Uterus (tissue), 4 donors: ENCODE measurements around the gene TULP1. TPM values are rescaled to one million over a fixed set of nuclear protein-coding genes. Genes with fewer than 3 reads are reported as not detected.
"Not testable (repeated sequence)": the region's sequence is repeated elsewhere in the genome, so short reads cannot be mapped to it uniquely, and the experiment has no call there.

Experiments
- DNase-seq, 2 donors: peaks; one replicate each; pipeline ENCODE4 v3.0.0-alpha.2; 2019 to 2020
- H3K27ac ChIP-seq, 2 donors: fragments of 200-600 bp; sonication (generic); 1 replicate in 1 of 2; 2 replicates in 1 of 2; pipeline ENCODE4 v1.5.1; 2016 to 2018
- H3K27me3 ChIP-seq, 2 donors: fragments of 200-600 bp; sonication (generic); one replicate each; pipeline ENCODE4 v1.5.1; 2018 to 2019; ENCODE audit warnings: control low read depth in 1 of 2
- H3K36me3 ChIP-seq, 2 donors: fragments of 200-600 bp; sonication (generic); one replicate each; pipeline ENCODE4 v1.5.1; 2019; ENCODE audit warnings: control low read depth in 1 of 2
- H3K4me1 ChIP-seq, 2 donors: fragments of 200-600 bp; sonication (generic); one replicate each; pipeline ENCODE4 v1.5.1; 2018 to 2019; ENCODE audit warnings: control low read depth in 1 of 2
- H3K4me3 ChIP-seq, 2 donors: fragments of 200-600 bp; sonication (generic); 1 replicate in 1 of 2; 2 replicates in 1 of 2; pipeline ENCODE4 v1.5.1; 2018 to 2019; ENCODE audit warnings: mild to moderate bottlenecking in 1 of 2
- H3K9me3 ChIP-seq, 2 donors: fragments of 200-600 bp; sonication (generic); one replicate each; pipeline ENCODE4 v1.5.1; 2019; ENCODE audit warnings: control low read depth in 1 of 2
- CTCF ChIP-seq, 4 experiments: fragments of 200-600 bp in 2 of 4; fragments of 450-650 bp in 2 of 4; sonication (generic) in 2 of 4; IDR thresholded peaks; one replicate each; pipeline ENCODE4 v1.5.1; 2016 to 2019; ENCODE audit warnings: antibody characterized with exemption in 4 of 4, mild to moderate bottlenecking in 2 of 4, moderate library complexity in 1 of 4
- POLR2A ChIP-seq, 2 donors: fragments of 450-650 bp; IDR thresholded peaks; one replicate each; pipeline ENCODE4 v1.6.1; 2016; ENCODE audit warnings: antibody characterized with exemption in 2 of 2, mild to moderate bottlenecking in 1 of 2, moderate library complexity in 1 of 2
- intact Hi-C: fragments of 100-400 bp; cut with DNase I; formaldehyde crosslinking; loops from one replicate; pipeline ENCODE4 v1.15.1; 2023; ENCODE audit warnings: low total_unique reads
- total RNA-seq, 4 donors: library from RNA; depleted of rRNA in 3 of 4; stranded (reverse); fragments of >200 nt in 3 of 4; gene quantifications; one replicate each; pipeline versions ENCODE4 v1.1.0 to v1.2.4, GENCODE V29; 2014 to 2023
- donor health status: DM: yes; HTN: yes; CAD: no.

The TULP1 gene
- total RNA-seq, 4 donors from 2014 or later, result 1.6 to 3.2 (median 2.1) TPM; not detected in 1

GRCh38 chr6:35544769-35545361 lies 32.2 kb upstream of the TULP1 start:
- H3K36me3 ChIP-seq, result no peaks in the 10 kb centered on the region
- H3K9me3 ChIP-seq, result no peaks in the 10 kb centered on the region
- H3K4me1 ChIP-seq, result no peaks in the 10 kb centered on the region
- H3K27ac ChIP-seq, result no peak overlapping the region
- DNase-seq, result no peak
- no peak overlapping the region for H3K4me3 ChIP-seq
- TF ChIP-seq POLR2A (IDR thresholded peaks at IDR 0.05) (no peak), CTCF (IDR thresholded peaks at IDR 0.05) (no peak)
- no peaks in the 10 kb centered on the region for H3K27me3 ChIP-seq
- intact Hi-C loops, result no loop called here

GRCh38 chr6:35543459-35544193 lies 30.9 kb upstream of the TULP1 start:
- no peaks in the 10 kb centered on the region for H3K9me3 ChIP-seq

GRCh38 chr6:35541836-35542235 lies 29.1 kb upstream of the TULP1 start:
- TF ChIP-seq CTCF (IDR thresholded peaks at IDR 0.05), result no peak

More at GRCh38 chr6:35543459-35544193, 30.9 kb upstream of the TULP1 start:
- Histone ChIP-seq H3K27me3 (no peaks in the 10 kb centered on the region), H3K27ac (no peak overlapping the region), H3K36me3 (no peaks in the 10 kb centered on the region), H3K4me1 (no peaks in the 10 kb centered on the region), H3K4me3 (no peak overlapping the region)
- DNase-seq, result no peak
- no peak for TF ChIP-seq CTCF (IDR thresholded peaks at IDR 0.05)
- TF ChIP-seq POLR2A (IDR thresholded peaks at IDR 0.05), result no peak
- intact Hi-C loops, result no loop called here

GRCh38 chr6:35539223-35539622 lies 26.5 kb upstream of the TULP1 start:
- Histone ChIP-seq H3K27ac (no peak overlapping the region), H3K36me3 (no peaks in the 10 kb centered on the region), H3K4me1 (no peaks in the 10 kb centered on the region), H3K9me3 (no peaks in the 10 kb centered on the region), H3K27me3 (no peaks in the 10 kb centered on the region), H3K4me3 (no peak overlapping the region)
- TF ChIP-seq CTCF (IDR thresholded peaks at IDR 0.05) (no peak), POLR2A (IDR thresholded peaks at IDR 0.05) (no peak)
- DNase-seq, result no peak
- intact Hi-C loops, result no loop called here

More at GRCh38 chr6:35541836-35542235, 29.1 kb upstream of the TULP1 start:
- H3K9me3 ChIP-seq, result no peaks in the 10 kb centered on the region
- no peak overlapping the region for H3K4me3 ChIP-seq
- DNase-seq, result no peak
- no peaks in the 10 kb centered on the region for H3K4me1 ChIP-seq
- no peaks in the 10 kb centered on the region for H3K36me3 ChIP-seq
- H3K27ac ChIP-seq, result no peak overlapping the region
- no peaks in the 10 kb centered on the region for H3K27me3 ChIP-seq
- intact Hi-C loops, result no loop called here

- H3K9me3 ChIP-seq, intact Hi-C loops, H3K4me3 ChIP-seq, H3K27ac ChIP-seq, H3K36me3 ChIP-seq, DNase-seq, H3K4me1 ChIP-seq, H3K27me3 ChIP-seq: not testable (repeated sequence)
Observed at GRCh38 chr6:35535847-35536246, 23.2 kb upstream of the TULP1 start.
